Cardiac muscle cell (in vitro differentiated cells and primary cell): ENCODE measurements around the gene DIAPH2. TPM values are rescaled to one million over a fixed set of nuclear protein-coding genes. Genes with fewer than 3 reads are reported as not detected.

Source experiments
- DNase-seq, 2 donors: peaks; one replicate each; pipeline versions ENCODE4 v3.0.0 to v3.0.0-alpha.2; 2010 to 2017; ENCODE audit warnings: low read depth in 1 of 2, low spot score in 1 of 2
- H3K27ac ChIP-seq: fragments of 200-600 bp; sonication (generic); 2 replicates; pipeline ENCODE4 v1.5.1; 2016
- H3K27me3 ChIP-seq: fragments of 200-600 bp; sonication (generic); 2 replicates; pipeline ENCODE4 v1.6.0; 2016; ENCODE audit warnings: control low read depth
- H3K36me3 ChIP-seq: fragments of 200-600 bp; sonication (generic); 2 replicates; pipeline ENCODE4 v1.5.1; 2016; ENCODE audit warnings: control low read depth
- H3K4me1 ChIP-seq: fragments of 200-600 bp; sonication (generic); 2 replicates; pipeline ENCODE4 v1.8.1; 2017; ENCODE audit warnings: low read depth, mild to moderate bottlenecking, mixed run types
- H3K4me3 ChIP-seq: fragments of 200-600 bp; sonication (generic); 2 replicates; pipeline ENCODE4 v1.5.1; 2016; ENCODE audit warnings: mild to moderate bottlenecking
- H3K9me3 ChIP-seq: fragments of 200-600 bp; sonication (generic); 2 replicates; pipeline ENCODE4 v1.5.1; 2017; ENCODE audit warnings: low read depth, mild to moderate bottlenecking, control low read depth
- CTCF ChIP-seq: IDR thresholded peaks from 2 replicates; pipeline ENCODE4 v1.5.1; 2012; ENCODE audit warnings: low read depth, mild to moderate bottlenecking, low read length
- polyA plus RNA-seq: library from polyadenylated mRNA; unstranded; fragments of >200 nt; fragmentation: Nextera tagmentation; extraction: Ambion mirVana; gene quantifications from 2 replicates; pipeline ENCODE4 v1.2.1, GENCODE V29; 2016
- total RNA-seq: library from RNA; depleted of rRNA; stranded (reverse); fragments of >200 nt; gene quantifications from 2 replicates; pipeline ENCODE4 v1.2.3, GENCODE V29; 2016

DIAPH2 gene
- total and polyA plus RNA-seq, 2 experiments from 2014 or later: 9.1 to 18.4 TPM

GRCh38 chrX:97628807-97629596 is 944.4 kb downstream of the DIAPH2 start:
- Histone ChIP-seq H3K27ac (no peak overlapping the region), H3K4me1 (no peaks in the 10 kb centered on the region), H3K4me3 (no peak overlapping the region), H3K27me3 (peaks cover 4% of the 10 kb centered on the region), H3K9me3 (no peaks in the 10 kb centered on the region), H3K36me3 (no peaks in the 10 kb centered on the region)
- TF ChIP-seq CTCF: no peak
- no peak for DNase-seq

GRCh38 chrX:97629597-97629985 is 944.9 kb downstream of the DIAPH2 start:
- Histone ChIP-seq H3K4me3 (no peak overlapping the region), H3K27me3 (peaks cover 4% of the 10 kb centered on the region), H3K4me1 (no peaks in the 10 kb centered on the region), H3K9me3 (no peaks in the 10 kb centered on the region), H3K27ac (no peak overlapping the region), H3K36me3 (no peaks in the 10 kb centered on the region)
- no peak for DNase-seq
- TF ChIP-seq CTCF: no peak

- H3K36me3 ChIP-seq: no peaks in the 10 kb centered on the region
- TF ChIP-seq CTCF: no peak
- DNase-seq: no peak
- H3K4me3 ChIP-seq: no peak overlapping the region
- H3K27ac ChIP-seq: no peak overlapping the region
- H3K4me1 ChIP-seq: peaks cover 4% of the 10 kb centered on the region
- no peaks in the 10 kb centered on the region for H3K9me3 ChIP-seq
- peaks cover 4% of the 10 kb centered on the region for H3K27me3 ChIP-seq
These were observed 949.2 kb downstream of the DIAPH2 start for GRCh38 chrX:97633798-97634197.

- H3K4me1 ChIP-seq: peaks cover 13% of the 10 kb centered on the region
- no peak overlapping the region for H3K4me3 ChIP-seq
- H3K9me3 ChIP-seq: no peaks in the 10 kb centered on the region
- H3K27me3 ChIP-seq: peaks cover 4% of the 10 kb centered on the region
- no peaks in the 10 kb centered on the region for H3K36me3 ChIP-seq
- TF ChIP-seq CTCF: no peak
- DNase-seq: peak in 1 of 2 donors; percentile 7
- H3K27ac ChIP-seq: no peak overlapping the region
These were observed 952.0 kb downstream of the DIAPH2 start for GRCh38 chrX:97636473-97637140.

- H3K36me3 ChIP-seq: no peaks in the 10 kb centered on the region
- H3K9me3 ChIP-seq: no peaks in the 10 kb centered on the region
- no peak for TF ChIP-seq CTCF
- no peaks in the 10 kb centered on the region for H3K27me3 ChIP-seq
- H3K27ac ChIP-seq: no peak overlapping the region
- H3K4me3 ChIP-seq: no peak overlapping the region
- H3K4me1 ChIP-seq: peaks cover 13% of the 10 kb centered on the region
- peak in 1 of 2 donors; percentile 7 for DNase-seq
These were observed 952.6 kb downstream of the DIAPH2 start for GRCh38 chrX:97637289-97637688.
